PC-9 (cell line): ENCODE data around the gene NDST1.

Experiments used
- EZH2 ChIP-seq: fragments of 200-600 bp; sonication (generic); IDR thresholded peaks from 2 replicates; pipeline ENCODE4 v1.8.0; 2017; ENCODE audit warnings: antibody characterized with exemption, low read depth
- TF ChIP-seq, protein P1 (sequence below): fragments of 200-600 bp; sonication (generic); conservative IDR thresholded peaks from 2 replicates; pipeline ENCODE4 v1.6.1; 2017; ENCODE audit warnings: mixed run types, antibody characterized with exemption, mild to moderate bottlenecking, moderate library complexity

DNA sequence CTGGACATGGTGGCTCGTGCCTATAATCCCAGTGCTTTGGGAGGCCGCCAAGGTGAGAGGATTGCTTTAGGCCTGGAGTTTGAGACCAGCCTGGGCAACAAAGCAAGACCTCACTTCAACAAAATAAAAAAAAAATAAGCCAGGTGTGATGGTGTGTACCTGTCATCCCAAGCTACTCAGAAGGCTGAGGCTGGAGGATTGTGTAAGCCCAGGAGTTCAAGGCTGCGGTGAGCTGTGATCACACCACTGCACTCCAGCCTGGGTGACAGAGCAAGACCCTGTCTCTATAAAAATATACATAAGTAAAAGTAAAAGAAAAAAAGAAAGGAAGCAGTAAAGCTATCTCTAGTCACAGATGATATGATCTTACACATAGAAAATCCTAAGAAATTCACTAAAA, 73.0 kb downstream of the NDST1 start:
- TF ChIP-seq, protein P1, sequence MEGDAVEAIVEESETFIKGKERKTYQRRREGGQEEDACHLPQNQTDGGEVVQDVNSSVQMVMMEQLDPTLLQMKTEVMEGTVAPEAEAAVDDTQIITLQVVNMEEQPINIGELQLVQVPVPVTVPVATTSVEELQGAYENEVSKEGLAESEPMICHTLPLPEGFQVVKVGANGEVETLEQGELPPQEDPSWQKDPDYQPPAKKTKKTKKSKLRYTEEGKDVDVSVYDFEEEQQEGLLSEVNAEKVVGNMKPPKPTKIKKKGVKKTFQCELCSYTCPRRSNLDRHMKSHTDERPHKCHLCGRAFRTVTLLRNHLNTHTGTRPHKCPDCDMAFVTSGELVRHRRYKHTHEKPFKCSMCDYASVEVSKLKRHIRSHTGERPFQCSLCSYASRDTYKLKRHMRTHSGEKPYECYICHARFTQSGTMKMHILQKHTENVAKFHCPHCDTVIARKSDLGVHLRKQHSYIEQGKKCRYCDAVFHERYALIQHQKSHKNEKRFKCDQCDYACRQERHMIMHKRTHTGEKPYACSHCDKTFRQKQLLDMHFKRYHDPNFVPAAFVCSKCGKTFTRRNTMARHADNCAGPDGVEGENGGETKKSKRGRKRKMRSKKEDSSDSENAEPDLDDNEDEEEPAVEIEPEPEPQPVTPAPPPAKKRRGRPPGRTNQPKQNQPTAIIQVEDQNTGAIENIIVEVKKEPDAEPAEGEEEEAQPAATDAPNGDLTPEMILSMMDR: no peak
- no peak for TF ChIP-seq EZH2
